ENCODE measurements around the gene NIM1K.

DNA sequence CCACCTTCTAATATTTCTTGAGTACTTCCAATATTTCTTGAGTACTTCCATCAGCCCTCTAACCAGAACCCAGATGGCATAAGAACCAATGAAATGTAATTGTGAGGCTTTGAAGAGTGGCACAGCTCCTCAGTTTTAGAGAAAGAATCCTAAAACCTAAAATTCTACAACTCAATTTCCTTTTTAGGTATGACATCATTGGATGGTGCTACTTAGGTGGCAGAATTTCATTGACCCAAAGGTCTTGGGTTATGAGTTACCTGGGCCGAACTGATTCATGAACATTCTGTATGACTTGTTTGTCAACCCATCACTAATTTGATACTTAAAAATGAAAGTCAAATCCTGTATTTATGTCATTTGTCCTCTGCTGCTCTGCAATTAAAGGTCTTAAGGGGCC is 108.1 kb downstream of the NIM1K start:
- TF ChIP-seq, protein P1, sequence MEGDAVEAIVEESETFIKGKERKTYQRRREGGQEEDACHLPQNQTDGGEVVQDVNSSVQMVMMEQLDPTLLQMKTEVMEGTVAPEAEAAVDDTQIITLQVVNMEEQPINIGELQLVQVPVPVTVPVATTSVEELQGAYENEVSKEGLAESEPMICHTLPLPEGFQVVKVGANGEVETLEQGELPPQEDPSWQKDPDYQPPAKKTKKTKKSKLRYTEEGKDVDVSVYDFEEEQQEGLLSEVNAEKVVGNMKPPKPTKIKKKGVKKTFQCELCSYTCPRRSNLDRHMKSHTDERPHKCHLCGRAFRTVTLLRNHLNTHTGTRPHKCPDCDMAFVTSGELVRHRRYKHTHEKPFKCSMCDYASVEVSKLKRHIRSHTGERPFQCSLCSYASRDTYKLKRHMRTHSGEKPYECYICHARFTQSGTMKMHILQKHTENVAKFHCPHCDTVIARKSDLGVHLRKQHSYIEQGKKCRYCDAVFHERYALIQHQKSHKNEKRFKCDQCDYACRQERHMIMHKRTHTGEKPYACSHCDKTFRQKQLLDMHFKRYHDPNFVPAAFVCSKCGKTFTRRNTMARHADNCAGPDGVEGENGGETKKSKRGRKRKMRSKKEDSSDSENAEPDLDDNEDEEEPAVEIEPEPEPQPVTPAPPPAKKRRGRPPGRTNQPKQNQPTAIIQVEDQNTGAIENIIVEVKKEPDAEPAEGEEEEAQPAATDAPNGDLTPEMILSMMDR (IDR thresholded peaks at IDR 0.05), result no peak
- no peak for TF ChIP-seq EZH2 (IDR thresholded peaks at IDR 0.05; ENCODE audit: borderline replicate concordance, insufficient read depth, low read depth, low read length, poor library complexity, severe bottlenecking)
